Measurements from ENCODE around the gene PEPD. TPM values are rescaled to one million over a fixed set of nuclear protein-coding genes. Genes with fewer than 3 reads are reported as not detected.

The PEPD gene
- total RNA-seq, 1 experiment from 2014 or later = 116 TPM

- ChIA-PET CTCF (no interaction called here), POLR2A (no interaction called here)
- intact Hi-C loops (cut with micrococcal nuclease; ENCODE audit: unreplicated experiment) = loop anchor here (10.0 kb wide), 1 partner anchor 270 kb away; no protein-coding TSS in a partner anchor
- Mint-ChIP-seq H3K4me1 (ENCODE audit: low read depth, unreplicated experiment) (no peaks in the 10 kb centered on the region), H3K36me3 (ENCODE audit: insufficient read depth, unreplicated experiment) (peaks cover 5% of the 10 kb centered on the region), H3K4me3 (ENCODE audit: unreplicated experiment) (no peak overlapping the region), H3K27me3 (ENCODE audit: insufficient read depth, unreplicated experiment) (no peaks in the 10 kb centered on the region), H3K27ac (ENCODE audit: unreplicated experiment) (no peak overlapping the region), H3K9me3 (ENCODE audit: unreplicated experiment) (no peaks in the 10 kb centered on the region)
- Histone ChIP-seq H3K36me3 (ENCODE audit: control insufficient read depth, insufficient read depth, low read length) (no peaks in the 10 kb centered on the region), H3K4me3 (ENCODE audit: low read depth, low read length) (no peak overlapping the region), H3K4me1 (no peaks in the 10 kb centered on the region), H3K27me3 (replicated peaks; ENCODE audit: control insufficient read depth, insufficient read depth, low read length) (no peaks in the 10 kb centered on the region), H3K9me3 (no peaks in the 10 kb centered on the region)
- DNase-seq = peak in 1 of 2 experiments; percentile 12
- no TSS peak for BruUV-seq (replicated peaks)
- no peak for TF ChIP-seq CTCF (IDR thresholded peaks at IDR 0.05; ENCODE audit: insufficient read depth in 1 of 2, low read depth in 1 of 2, low read length in 1 of 2, severe bottlenecking in 1 of 2, unreplicated experiment in 1 of 2)
Measured at GRCh38 chr19:33434886-33435705, 86.5 kb downstream of the PEPD start.

GRCh38 chr19:33434069-33434885 lies 87.3 kb downstream of the PEPD start:
- intact Hi-C loops (cut with micrococcal nuclease; ENCODE audit: unreplicated experiment) = loop anchor here (10.0 kb wide), 1 partner anchor 271 kb away; no protein-coding TSS in a partner anchor
- peaks cover 5% of the 10 kb centered on the region for H3K36me3 Mint-ChIP-seq (ENCODE audit: insufficient read depth, unreplicated experiment)

More at GRCh38 chr19:33434069-33434885, 87.3 kb downstream of the PEPD start:
- peak in 1 of 2 experiments; percentile 21 for DNase-seq
- Mint-ChIP-seq H3K27ac (ENCODE audit: unreplicated experiment) (no peak overlapping the region), H3K9me3 (ENCODE audit: unreplicated experiment) (no peaks in the 10 kb centered on the region), H3K27me3 (ENCODE audit: insufficient read depth, unreplicated experiment) (no peaks in the 10 kb centered on the region), H3K4me3 (ENCODE audit: unreplicated experiment) (no peak overlapping the region), H3K4me1 (ENCODE audit: low read depth, unreplicated experiment) (no peaks in the 10 kb centered on the region)
- ChIA-PET CTCF (no interaction called here), POLR2A (no interaction called here)
- Histone ChIP-seq H3K9me3 (no peaks in the 10 kb centered on the region), H3K27me3 (replicated peaks; ENCODE audit: control insufficient read depth, insufficient read depth, low read length) (no peaks in the 10 kb centered on the region), H3K36me3 (ENCODE audit: control insufficient read depth, insufficient read depth, low read length) (no peaks in the 10 kb centered on the region), H3K4me3 (ENCODE audit: low read depth, low read length) (no peak overlapping the region), H3K4me1 (no peaks in the 10 kb centered on the region)
- no TSS peak for BruUV-seq (replicated peaks)
- no peak for TF ChIP-seq CTCF (IDR thresholded peaks at IDR 0.05; ENCODE audit: insufficient read depth in 1 of 2, low read depth in 1 of 2, low read length in 1 of 2, severe bottlenecking in 1 of 2, unreplicated experiment in 1 of 2)
